Thoracic aorta (tissue), 2 donors: Measurements from ENCODE around the gene CTSC. TPM values are rescaled to one million over a fixed set of nuclear protein-coding genes. Genes with fewer than 3 reads are reported as not detected.
A peak's percentile ranks its signal among the peaks of the same experiment; 100 is the strongest.

Experiments
- ATAC-seq: fragments of 150-250 bp; one replicate; pipeline ENCODE4 v1.8.0; 2017; ENCODE audit warnings: low read depth; ENCODE audit not compliant: insufficient number of reproducible peaks, low FRiP score
- DNase-seq: peaks from one replicate; pipeline ENCODE4 v3.0.0-alpha.2; 2020; ENCODE audit warnings: low spot score
- H3K27ac ChIP-seq, 2 donors: fragments of 200-600 bp; sonication (generic); 1 replicate in 1 of 2; 2 replicates in 1 of 2; pipeline ENCODE4 v1.5.1; 2016; ENCODE audit warnings: mild to moderate bottlenecking in 2 of 2, moderate library complexity in 2 of 2
- H3K27me3 ChIP-seq: fragments of 200-600 bp; sonication (generic); replicated peaks from 2 replicates; pipeline ENCODE4 v1.6.0; 2016; ENCODE audit warnings: mild to moderate bottlenecking; ENCODE audit not compliant: insufficient read depth
- H3K36me3 ChIP-seq: fragments of 200-600 bp; sonication (generic); one replicate; pipeline ENCODE4 v1.5.1; 2016
- H3K4me1 ChIP-seq, 2 donors: fragments of 200-600 bp; sonication (generic); 1 replicate in 1 of 2; 2 replicates in 1 of 2; pipeline versions ENCODE4 v1.5.1 to v1.6.0; 2016; ENCODE audit warnings: low read depth in 2 of 2, mild to moderate bottlenecking in 1 of 2; ENCODE audit not compliant: control insufficient read depth in 1 of 2
- H3K4me3 ChIP-seq: fragments of 200-600 bp; sonication (generic); 2 replicates; pipeline ENCODE4 v1.5.1; 2016; ENCODE audit warnings: mild to moderate bottlenecking
- H3K9me3 ChIP-seq: fragments of 200-600 bp; sonication (generic); 2 replicates; pipeline ENCODE4 v1.5.1; 2016
- CTCF ChIP-seq: fragments of 200-600 bp; sonication (generic); IDR thresholded peaks from one replicate; pipeline ENCODE4 v1.5.1; 2019; ENCODE audit warnings: antibody characterized with exemption
- total RNA-seq, 2 donors: library from RNA; depleted of rRNA; stranded (reverse); fragments of >200 nt; gene quantifications; one replicate each; pipeline versions ENCODE4 v1.1.0 to v1.2.3, GENCODE V29; 2016

Gene CTSC
- total RNA-seq, 2 donors from 2014 or later, result 49.0 to 91.1 TPM

- Histone ChIP-seq H3K27ac (no peak overlapping the region), H3K4me3 (no peak overlapping the region), H3K4me1 (no peaks in the 10 kb centered on the region), H3K27me3 (no peaks in the 10 kb centered on the region), H3K36me3 (no peaks in the 10 kb centered on the region), H3K9me3 (no peaks in the 10 kb centered on the region)
- no peak for ATAC-seq
- TF ChIP-seq CTCF, result no peak
- no peak for DNase-seq
These were observed 7.9 kb upstream of the CTSC start for GRCh38 chr11:88345408-88345807.

- H3K4me1 ChIP-seq, result no peaks in the 10 kb centered on the region
- no peak overlapping the region for H3K27ac ChIP-seq
- ATAC-seq (no peak), DNase-seq (no peak)
- no peak for TF ChIP-seq CTCF
- H3K9me3 ChIP-seq, result no peaks in the 10 kb centered on the region
- no peaks in the 10 kb centered on the region for H3K36me3 ChIP-seq
- no peaks in the 10 kb centered on the region for H3K27me3 ChIP-seq
- H3K4me3 ChIP-seq, result no peak overlapping the region
These were observed 7.3 kb upstream of the CTSC start for GRCh38 chr11:88344869-88345268.

- no peak for ATAC-seq
These were observed 4.2 kb upstream of the CTSC start for GRCh38 chr11:88341522-88342251.

GRCh38 chr11:88340366-88340935 is 2.9 kb upstream of the CTSC start:
- Histone ChIP-seq H3K4me3 (no peak overlapping the region), H3K9me3 (no peaks in the 10 kb centered on the region), H3K27me3 (no peaks in the 10 kb centered on the region), H3K4me1 (peaks cover 0 to 5% of the 10 kb centered on the region in 2 donors), H3K36me3 (no peaks in the 10 kb centered on the region), H3K27ac (no peak overlapping the region)
- ATAC-seq (no peak), DNase-seq (no peak)
- no peak for TF ChIP-seq CTCF

More at GRCh38 chr11:88341522-88342251, 4.2 kb upstream of the CTSC start:
- Histone ChIP-seq H3K36me3 (no peaks in the 10 kb centered on the region), H3K27me3 (no peaks in the 10 kb centered on the region), H3K9me3 (no peaks in the 10 kb centered on the region), H3K27ac (no peak overlapping the region), H3K4me3 (no peak overlapping the region), H3K4me1 (peaks cover 0 to 5% of the 10 kb centered on the region in 2 donors)
- no peak for DNase-seq
- TF ChIP-seq CTCF, result no peak

- peak overlapping the region in 1 of 2 donors; percentile 75 for H3K27ac ChIP-seq
- H3K27me3 ChIP-seq, result no peaks in the 10 kb centered on the region
- no peak for TF ChIP-seq CTCF
- ATAC-seq (no peak), DNase-seq (no peak)
- H3K9me3 ChIP-seq, result no peaks in the 10 kb centered on the region
- H3K4me3 ChIP-seq, result peak overlapping the region; percentile 78
- no peaks in the 10 kb centered on the region for H3K36me3 ChIP-seq
- peaks cover 3 to 5% of the 10 kb centered on the region in 2 donors for H3K4me1 ChIP-seq
These were observed 592 bp upstream of the CTSC start for GRCh38 chr11:88337987-88338668.
